HK-2 (cell line): Measurements from ENCODE around the gene GIMAP8.
"Not testable (repeated sequence)": the region's sequence is repeated elsewhere in the genome, so short reads cannot be mapped to it uniquely, and the experiment has no call there.

Source experiments
- DNase-seq: peaks from one replicate; pipeline ENCODE4 v3.0.0-alpha.2; 2018; ENCODE audit not compliant: unreplicated experiment

The GIMAP8 gene

GRCh38 chr7:150464962-150465361 is 14.5 kb downstream of the GIMAP8 start:
- no peak for DNase-seq

GRCh38 chr7:150465414-150465813 is 15.0 kb downstream of the GIMAP8 start:
- no peak for DNase-seq

- DNase-seq: no peak
Measured at GRCh38 chr7:150466477-150466876, 16.0 kb downstream of the GIMAP8 start.

GRCh38 chr7:150468241-150468640 is 17.8 kb downstream of the GIMAP8 start:
- DNase-seq: no peak

- DNase-seq: no peak
Measured at GRCh38 chr7:150471886-150472285, 21.5 kb downstream of the GIMAP8 start.

- DNase-seq: no peak
Measured at GRCh38 chr7:150473902-150474301, 23.5 kb downstream of the GIMAP8 start.

- DNase-seq: no peak
Measured at GRCh38 chr7:150476285-150476684, 25.9 kb downstream of the GIMAP8 start.

GRCh38 chr7:150476819-150477631 is 26.6 kb downstream of the GIMAP8 start:
- DNase-seq: no peak

- DNase-seq: no peak
Measured at GRCh38 chr7:150479023-150479716, 28.7 kb downstream of the GIMAP8 start.

GRCh38 chr7:150481186-150481920 is 30.9 kb downstream of the GIMAP8 start:
- no peak for DNase-seq

GRCh38 chr7:150481922-150482321 is 31.5 kb downstream of the GIMAP8 start:
- no peak for DNase-seq

GRCh38 chr7:150483514-150483913 is 33.1 kb downstream of the GIMAP8 start:
- DNase-seq: not testable (repeated sequence)

- DNase-seq: not testable (repeated sequence)
Measured at GRCh38 chr7:150484071-150484470, 33.6 kb downstream of the GIMAP8 start.

- DNase-seq: no peak
Measured at GRCh38 chr7:150487625-150488024, 37.2 kb downstream of the GIMAP8 start.

- DNase-seq: no peak
Measured at GRCh38 chr7:150489782-150490181, 39.4 kb downstream of the GIMAP8 start.

GRCh38 chr7:150493442-150493841 is 43.0 kb downstream of the GIMAP8 start:
- DNase-seq: not testable (repeated sequence)

GRCh38 chr7:150502519-150502918 is 52.1 kb downstream of the GIMAP8 start:
- DNase-seq: no peak

GRCh38 chr7:150503155-150503554 is 52.7 kb downstream of the GIMAP8 start:
- DNase-seq: no peak

- DNase-seq: no peak
Measured at GRCh38 chr7:150503581-150503980, 53.2 kb downstream of the GIMAP8 start.

- no peak for DNase-seq
Measured at GRCh38 chr7:150507947-150508602, 57.6 kb downstream of the GIMAP8 start.

- no peak for DNase-seq
Measured at GRCh38 chr7:150511048-150511447, 60.6 kb downstream of the GIMAP8 start.

- no peak for DNase-seq
Measured at GRCh38 chr7:150513758-150514157, 63.3 kb downstream of the GIMAP8 start.
